ENCODE results near the gene TPCN1.
A peak's percentile ranks its signal among the peaks of the same experiment; 100 is the strongest.

The TPCN1 gene

GRCh38 chr12:113208041-113208934 lies 13.0 kb upstream of the TPCN1 start:
- in situ Hi-C loops (cut with HindIII; ENCODE audit: low sequenced_read_pairs), result no loop called here
- TF ChIP-seq, protein P1, sequence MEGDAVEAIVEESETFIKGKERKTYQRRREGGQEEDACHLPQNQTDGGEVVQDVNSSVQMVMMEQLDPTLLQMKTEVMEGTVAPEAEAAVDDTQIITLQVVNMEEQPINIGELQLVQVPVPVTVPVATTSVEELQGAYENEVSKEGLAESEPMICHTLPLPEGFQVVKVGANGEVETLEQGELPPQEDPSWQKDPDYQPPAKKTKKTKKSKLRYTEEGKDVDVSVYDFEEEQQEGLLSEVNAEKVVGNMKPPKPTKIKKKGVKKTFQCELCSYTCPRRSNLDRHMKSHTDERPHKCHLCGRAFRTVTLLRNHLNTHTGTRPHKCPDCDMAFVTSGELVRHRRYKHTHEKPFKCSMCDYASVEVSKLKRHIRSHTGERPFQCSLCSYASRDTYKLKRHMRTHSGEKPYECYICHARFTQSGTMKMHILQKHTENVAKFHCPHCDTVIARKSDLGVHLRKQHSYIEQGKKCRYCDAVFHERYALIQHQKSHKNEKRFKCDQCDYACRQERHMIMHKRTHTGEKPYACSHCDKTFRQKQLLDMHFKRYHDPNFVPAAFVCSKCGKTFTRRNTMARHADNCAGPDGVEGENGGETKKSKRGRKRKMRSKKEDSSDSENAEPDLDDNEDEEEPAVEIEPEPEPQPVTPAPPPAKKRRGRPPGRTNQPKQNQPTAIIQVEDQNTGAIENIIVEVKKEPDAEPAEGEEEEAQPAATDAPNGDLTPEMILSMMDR (IDR thresholded peaks at IDR 0.05; ENCODE audit: low read depth, low read length), result no peak
- no peak overlapping the region for H3K4me3 ChIP-seq (ENCODE audit: low read depth, low read length)
- peak; percentile 34 for DNase-seq (ENCODE audit: low read depth, low spot score)

GRCh38 chr12:113211160-113211559 lies 10.1 kb upstream of the TPCN1 start:
- in situ Hi-C loops (cut with HindIII; ENCODE audit: low sequenced_read_pairs), result no loop called here
- H3K4me3 ChIP-seq (ENCODE audit: low read depth, low read length), result no peak overlapping the region
- no peak for DNase-seq (ENCODE audit: low read depth, low spot score)
- TF ChIP-seq, protein P1 (IDR thresholded peaks at IDR 0.05; ENCODE audit: low read depth, low read length), result no peak

DNA sequence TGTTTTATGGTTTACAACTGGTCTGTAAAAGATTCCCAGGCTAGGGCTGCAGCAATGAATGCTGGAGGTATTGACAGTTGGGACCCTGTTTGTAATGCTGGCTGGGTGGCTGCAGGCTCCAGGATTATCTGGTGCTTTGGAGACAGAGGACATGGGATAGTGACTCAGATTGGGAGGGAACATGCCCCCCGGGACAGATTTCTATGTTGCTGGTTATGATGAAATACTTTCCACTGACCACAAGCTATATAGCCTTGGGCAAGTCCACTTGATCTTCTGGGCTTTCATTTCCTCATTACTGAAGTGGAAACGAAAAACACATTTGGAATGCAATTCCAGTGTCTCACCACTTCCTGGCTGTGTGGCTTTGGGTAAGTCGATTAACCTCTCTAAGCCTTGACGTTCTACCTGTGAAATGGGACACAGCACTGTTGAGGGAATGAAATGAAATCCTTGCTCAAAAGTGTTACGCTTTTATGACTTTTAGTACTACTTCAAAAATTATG lies 6.3 kb upstream of the TPCN1 start:
- DNase-seq (ENCODE audit: low read depth, low spot score), result peak; percentile 97

DNA sequence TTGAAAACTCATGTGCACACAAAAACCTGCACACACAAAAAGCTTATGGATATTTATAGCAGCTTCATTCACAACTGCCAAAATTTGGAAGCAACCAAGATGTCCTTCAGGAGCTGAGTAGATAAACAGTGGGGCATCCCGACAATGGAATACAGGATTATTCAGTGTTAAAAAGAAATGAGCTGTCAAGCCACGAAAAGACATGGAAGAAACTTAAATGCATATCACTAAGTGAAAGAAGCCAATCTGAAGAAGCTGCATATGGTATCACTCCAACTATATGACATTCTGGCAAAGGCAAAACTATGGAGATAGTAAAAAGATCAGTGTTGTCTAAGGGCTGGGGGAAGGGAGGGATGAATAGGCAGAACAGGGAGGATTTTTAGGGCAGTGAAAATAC lies 5.2 kb upstream of the TPCN1 start:
- TF ChIP-seq, protein P1 (IDR thresholded peaks at IDR 0.05; ENCODE audit: low read depth, low read length), result no peak
- no peak for DNase-seq (ENCODE audit: low read depth, low spot score)

More for the DNA sequence above, 6.3 kb upstream of the TPCN1 start:
- no peak overlapping the region for H3K4me3 ChIP-seq (ENCODE audit: low read depth, low read length)
- in situ Hi-C loops (cut with HindIII; ENCODE audit: low sequenced_read_pairs), result no loop called here
- TF ChIP-seq, protein P1 (IDR thresholded peaks at IDR 0.05; ENCODE audit: low read depth, low read length), result no peak

DNA sequence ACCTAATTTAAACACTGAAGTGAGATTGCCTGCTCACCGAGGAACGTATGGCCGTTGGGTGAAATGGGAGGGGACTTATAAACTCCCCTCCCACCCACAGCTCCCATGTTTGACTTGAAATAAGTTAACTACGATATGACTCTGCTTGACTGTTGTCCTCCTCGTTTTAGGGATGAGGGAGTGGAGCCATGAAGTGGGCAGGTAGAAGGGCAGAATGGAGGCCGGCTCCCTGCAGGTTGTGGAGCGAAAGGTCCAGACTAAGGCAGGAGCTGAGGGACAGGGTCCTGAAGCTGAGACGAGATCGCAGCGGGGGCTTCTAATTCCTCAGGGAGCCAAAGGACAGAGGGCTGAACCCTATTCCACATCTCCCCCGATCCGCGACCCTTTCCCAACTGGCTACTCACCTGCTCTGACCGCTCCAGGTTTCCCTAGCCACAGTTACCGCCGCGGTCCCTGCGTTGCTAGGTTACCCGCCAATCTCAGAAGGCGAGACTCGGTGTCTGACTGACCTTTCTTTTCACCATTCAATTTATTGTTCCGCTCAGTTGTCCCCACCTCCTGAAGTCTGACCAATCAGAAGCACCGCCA lies 577 bp upstream of the TPCN1 start:
- TF ChIP-seq, protein P1 (IDR thresholded peaks at IDR 0.05; ENCODE audit: low read depth, low read length), result no peak
- peak overlapping the region; percentile 51 for H3K4me3 ChIP-seq (ENCODE audit: low read depth, low read length)
- peak; percentile 13 for DNase-seq (ENCODE audit: low read depth, low spot score)
- in situ Hi-C loops (cut with HindIII; ENCODE audit: low sequenced_read_pairs), result no loop called here

More for the DNA sequence above, 5.2 kb upstream of the TPCN1 start:
- H3K4me3 ChIP-seq (ENCODE audit: low read depth, low read length), result no peak overlapping the region
- in situ Hi-C loops (cut with HindIII; ENCODE audit: low sequenced_read_pairs), result no loop called here

DNA sequence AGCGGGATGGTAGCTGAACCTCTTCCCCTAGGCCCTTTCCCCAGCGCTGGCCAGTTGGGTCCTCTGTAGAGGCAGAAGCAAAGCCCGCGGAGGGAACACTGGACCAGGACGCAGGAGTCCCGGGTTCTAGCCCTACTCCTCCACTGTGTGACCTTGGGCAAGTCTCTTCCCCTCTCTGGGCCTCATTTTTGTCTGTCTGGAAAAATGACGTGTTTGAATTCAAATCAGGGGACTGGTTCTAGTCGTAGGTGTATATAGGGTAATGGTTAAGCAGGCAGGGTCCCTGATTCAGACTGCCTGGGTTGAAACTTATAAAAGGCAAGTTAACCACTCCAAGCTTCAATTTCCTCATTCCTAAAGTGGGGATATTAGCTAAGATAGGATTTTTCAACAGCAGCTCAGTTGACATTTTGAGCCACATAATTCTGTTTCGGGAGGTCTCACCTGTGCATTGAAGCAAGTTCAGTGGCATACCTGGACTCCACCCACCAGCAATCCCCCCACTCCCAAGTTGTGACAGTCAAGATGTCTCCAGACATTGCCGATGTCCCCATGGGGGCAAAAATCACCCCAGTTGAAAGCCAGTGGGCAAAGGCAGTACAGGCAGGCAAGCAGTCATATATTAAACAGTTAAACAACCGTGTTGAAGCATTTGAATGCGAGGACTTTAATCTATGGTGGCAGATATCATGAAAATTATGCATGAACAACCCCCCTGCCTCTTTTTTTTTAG lies 899 bp downstream of the TPCN1 start:
- H3K4me3 ChIP-seq (ENCODE audit: low read depth, low read length), result peak overlapping the region; percentile 87
- TF ChIP-seq, protein P1 (IDR thresholded peaks at IDR 0.05; ENCODE audit: low read depth, low read length), result no peak
- in situ Hi-C loops (cut with HindIII; ENCODE audit: low sequenced_read_pairs), result no loop called here
- no peak for DNase-seq (ENCODE audit: low read depth, low spot score)

Measured in astrocyte of the spinal cord (primary cell).